ENCODE results near the gene COPG2. TPM values are rescaled to one million over a fixed set of nuclear protein-coding genes. Genes with fewer than 3 reads are reported as not detected.

The COPG2 gene
- polyA plus RNA-seq, 1 donor from 2014 or later = 37.9 TPM

- Histone ChIP-seq H3K9me2 (ENCODE audit: insufficient read depth, low read length) (no peaks in the 10 kb centered on the region), H3K79me2 (replicated peaks; ENCODE audit: insufficient read depth, low read length) (peaks cover 81% of the 10 kb centered on the region), H3K27me3 (ENCODE audit: insufficient read depth, low read depth, low read length) (no peaks in the 10 kb centered on the region), H2AFZ (ENCODE audit: low read depth, low read length) (no peak overlapping the region), H3F3A (ENCODE audit: insufficient read depth, low read length, poor library complexity, severe bottlenecking) (no peaks in the 10 kb centered on the region), H4K20me1 (ENCODE audit: insufficient read depth) (peaks cover 30% of the 10 kb centered on the region), H3K4me3 (ENCODE audit: low read length) (no peak overlapping the region), H3K36me3 (ENCODE audit: insufficient read depth, low read length) (peaks cover 22% of the 10 kb centered on the region), H3K27ac (ENCODE audit: low read length) (no peak overlapping the region), H3K9me3 (ENCODE audit: low read length) (no peaks in the 10 kb centered on the region), H3K4me2 (ENCODE audit: low read length) (no peak overlapping the region), H3K9ac (ENCODE audit: low read length) (no peak overlapping the region)
- TF ChIP-seq TAF1 (IDR thresholded peaks at IDR 0.05; ENCODE audit: low read depth) (no peak), EP300 (conservative IDR thresholded peaks at IDR 0.05; ENCODE audit: poor library complexity, severe bottlenecking) (no peak), POLR2AphosphoS5 (IDR thresholded peaks at IDR 0.05) (no peak)
These were observed 167.6 kb downstream of the COPG2 start for GRCh38 chr7:130500910-130501309.

GRCh38 chr7:130500463-130500862 lies 168.1 kb downstream of the COPG2 start:
- H4K20me1 ChIP-seq (ENCODE audit: insufficient read depth) = peaks cover 34% of the 10 kb centered on the region
- H3K27ac ChIP-seq (ENCODE audit: low read length) = no peak overlapping the region

More at GRCh38 chr7:130500463-130500862, 168.1 kb downstream of the COPG2 start:
- Histone ChIP-seq H3K79me2 (replicated peaks; ENCODE audit: insufficient read depth, low read length) (peaks cover 85% of the 10 kb centered on the region), H3K27me3 (ENCODE audit: insufficient read depth, low read depth, low read length) (no peaks in the 10 kb centered on the region), H3K9ac (ENCODE audit: low read length) (no peak overlapping the region), H3K4me2 (ENCODE audit: low read length) (no peak overlapping the region), H3K9me2 (ENCODE audit: insufficient read depth, low read length) (no peaks in the 10 kb centered on the region), H3F3A (ENCODE audit: insufficient read depth, low read length, poor library complexity, severe bottlenecking) (no peaks in the 10 kb centered on the region), H2AFZ (ENCODE audit: low read depth, low read length) (no peak overlapping the region), H3K4me3 (ENCODE audit: low read length) (no peak overlapping the region), H3K36me3 (ENCODE audit: insufficient read depth, low read length) (peaks cover 19% of the 10 kb centered on the region), H3K9me3 (ENCODE audit: low read length) (no peaks in the 10 kb centered on the region)
- no peak for TF ChIP-seq POLR2AphosphoS5 (IDR thresholded peaks at IDR 0.05)
- no peak for TF ChIP-seq EP300 (conservative IDR thresholded peaks at IDR 0.05; ENCODE audit: poor library complexity, severe bottlenecking)
- no peak for TF ChIP-seq REST (IDR thresholded peaks at IDR 0.05; ENCODE audit: borderline replicate concordance)
- no peak for TF ChIP-seq RAD21 (conservative IDR thresholded peaks at IDR 0.05)
- no peak for TF ChIP-seq MXI1 (conservative IDR thresholded peaks at IDR 0.05; ENCODE audit: poor library complexity, severe bottlenecking)
- TF ChIP-seq EZH2 (IDR thresholded peaks at IDR 0.05; ENCODE audit: borderline replicate concordance, insufficient read depth, low read length, poor library complexity, severe bottlenecking) = no peak
- no peak for TF ChIP-seq CTCF (IDR thresholded peaks at IDR 0.05; ENCODE audit: poor library complexity, severe bottlenecking)
